DND-41 (cell line): ENCODE measurements around the gene RBM20.

Experiments used
- CTCF ChIP-seq: IDR thresholded peaks from 2 replicates; pipeline ENCODE4 v1.5.1; 2012; ENCODE audit warnings: borderline replicate concordance, low read length, moderate library complexity, mild to moderate bottlenecking; ENCODE audit not compliant: poor library complexity, severe bottlenecking; ENCODE audit errors: extremely low read depth
- EZH2 ChIP-seq: IDR thresholded peaks from 3 replicates; pipeline ENCODE4 v1.6.1; 2012; ENCODE audit warnings: borderline replicate concordance, low read depth, mild to moderate bottlenecking, moderate library complexity, low read length, inconsistent platforms; ENCODE audit not compliant: severe bottlenecking

- no peak for TF ChIP-seq EZH2
- TF ChIP-seq CTCF = no peak
Observed at GRCh38 chr10:110625356-110625894, 18.7 kb upstream of the RBM20 start.
